Activated CD4-positive, alpha-beta T cell treated with anti-CD3 and anti-CD28 coated beads, Interleukin-2, amount 10 ng/mL, durations not matched to agents 7 days and 5 days (primary cell): ENCODE measurements around the gene NSUN6. TPM values are rescaled to one million over a fixed set of nuclear protein-coding genes. Genes with fewer than 3 reads are reported as not detected.

Source experiments
- total RNA-seq, 2 experiments: library from RNA; stranded (reverse); gene quantifications; one replicate each; pipeline ENCODE4 v1.2.3, GENCODE V29; 2021

The NSUN6 gene
- total RNA-seq, 2 experiments from 2014 or later: 21.7 to 22.0 TPM

Other genes starting within 250 kb of the NSUN6 start
- gene ARL5B, start 7.8 kb upstream of the NSUN6 start, total RNA-seq: 10 to 100 TPM in 1 of 2 experiments, 1 to 10 TPM in 1; 9.8 to 11.6 TPM